HL-60 (cell line): ENCODE data around the gene DCDC2C.

Experiments
- DNase-seq, 2 experiments: peaks; one replicate each; pipeline ENCODE4 v3.0.0-alpha.2; 2010 to 2020; ENCODE audit warnings: low read depth in 1 of 2, low spot score in 1 of 2
- H3K27ac ChIP-seq: fragments of 250-450 bp; sonication (Bioruptor Pico); replicated peaks from 2 replicates; pipeline ENCODE4 v1.5.1; 2020; ENCODE audit warnings: mild to moderate bottlenecking, moderate library complexity
- H3K27me3 ChIP-seq: fragments of 250-450 bp; sonication (Bioruptor Pico); 2 replicates; pipeline ENCODE4 v1.5.1; 2021; ENCODE audit warnings: mild to moderate bottlenecking, moderate library complexity; ENCODE audit not compliant: insufficient read depth, poor library complexity, severe bottlenecking
- H3K4me3 ChIP-seq: replicated peaks from 2 replicates; pipeline ENCODE4 v1.5.1; 2011; ENCODE audit warnings: mild to moderate bottlenecking, control low read depth, low read length; ENCODE audit not compliant: insufficient read depth
- CTCF ChIP-seq: IDR thresholded peaks from one replicate; pipeline ENCODE4 v1.5.1; 2011; ENCODE audit warnings: low read length, control low read depth, inconsistent platforms; ENCODE audit not compliant: insufficient read depth
- GABPA ChIP-seq: IDR thresholded peaks from 2 replicates; pipeline ENCODE4 v1.6.1; 2012; ENCODE audit warnings: low read depth
- POLR2AphosphoS5 ChIP-seq: IDR thresholded peaks from 2 replicates; pipeline ENCODE4 v1.6.1; 2012; ENCODE audit warnings: low read depth
- REST ChIP-seq: IDR thresholded peaks from 2 replicates; pipeline ENCODE4 v1.6.1; 2012; ENCODE audit warnings: low read depth; ENCODE audit not compliant: insufficient replicate concordance
- SPI1 ChIP-seq: IDR thresholded peaks from 2 replicates; pipeline ENCODE4 v1.6.1; 2012; ENCODE audit warnings: low read depth, mild to moderate bottlenecking, borderline replicate concordance

The DCDC2C gene

DNA sequence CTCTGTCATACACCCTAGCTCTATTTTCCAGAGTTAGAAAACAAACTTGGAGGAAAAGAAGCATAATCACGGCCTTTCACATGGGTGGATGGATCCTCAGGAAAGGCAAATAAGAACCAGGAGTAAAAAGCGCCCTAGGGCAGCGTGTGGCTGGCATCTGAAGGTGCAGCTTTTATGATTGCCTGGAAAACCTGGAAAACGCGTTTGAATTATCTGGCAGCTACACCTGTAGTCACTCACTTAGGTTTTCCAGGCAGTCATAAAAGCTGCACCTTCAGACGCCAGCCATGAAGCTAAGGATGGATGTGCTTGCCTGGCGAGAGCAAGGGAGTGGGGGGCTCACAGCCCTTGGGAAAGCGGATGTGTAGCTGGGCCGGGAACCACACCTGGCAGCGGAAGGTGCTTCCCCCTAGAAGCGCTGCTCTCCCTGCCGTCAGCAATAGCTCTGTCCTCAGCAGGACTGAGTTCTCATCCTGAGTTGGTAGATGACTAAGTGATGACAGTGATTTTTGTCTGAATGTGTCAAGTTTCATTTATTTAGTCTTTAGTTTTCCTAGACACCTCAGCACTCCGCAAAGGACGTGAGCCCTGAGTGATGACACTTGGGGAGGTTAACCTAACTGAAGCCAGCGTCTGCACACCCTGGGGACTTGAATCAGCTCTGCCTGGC, 82.0 kb downstream of the DCDC2C start:
- Histone ChIP-seq H3K27me3 (peaks cover 2% of the 10 kb centered on the region), H3K4me3 (no peak overlapping the region), H3K27ac (no peak overlapping the region)
- no peak for TF ChIP-seq POLR2AphosphoS5
- no peak for TF ChIP-seq REST
- no peak for TF ChIP-seq CTCF
- no peak for DNase-seq

GRCh38 chr2:3785890-3786273, 82.5 kb downstream of the DCDC2C start:
- Histone ChIP-seq H3K4me3 (no peak overlapping the region), H3K27ac (no peak overlapping the region), H3K27me3 (peaks cover 2% of the 10 kb centered on the region)
- DNase-seq: no peak
- TF ChIP-seq GABPA: no peak
- TF ChIP-seq REST: no peak
- TF ChIP-seq SPI1: no peak
- no peak for TF ChIP-seq CTCF
- TF ChIP-seq POLR2AphosphoS5: no peak

DNA sequence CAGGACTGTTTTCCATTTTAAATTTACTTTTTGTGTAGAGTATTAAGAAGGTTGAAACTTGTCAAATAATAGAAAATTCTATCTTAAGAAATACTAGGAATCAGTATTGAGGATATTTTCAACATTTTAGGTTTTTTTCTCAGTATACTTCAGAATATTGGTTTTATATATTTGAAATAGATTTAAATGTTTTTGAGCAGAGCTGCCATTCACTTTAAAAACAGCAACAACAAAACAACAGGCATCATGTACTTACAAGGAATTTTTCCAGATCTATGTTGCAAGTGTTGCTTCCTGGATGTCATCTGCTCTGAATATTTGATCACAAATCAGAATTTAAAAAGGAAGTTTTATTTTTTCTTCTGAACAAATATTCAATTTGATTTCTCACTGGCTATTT, 84.4 kb downstream of the DCDC2C start:
- DNase-seq: no peak
- Histone ChIP-seq H3K27me3 (peaks cover 2% of the 10 kb centered on the region), H3K27ac (no peak overlapping the region), H3K4me3 (no peak overlapping the region)
- TF ChIP-seq REST: no peak
- no peak for TF ChIP-seq CTCF
- TF ChIP-seq SPI1: no peak
- no peak for TF ChIP-seq POLR2AphosphoS5
- no peak for TF ChIP-seq GABPA
